Mononuclear cell (primary cell): ENCODE results near the gene INPP5A. TPM values are rescaled to one million over a fixed set of nuclear protein-coding genes. Genes with fewer than 3 reads are reported as not detected.
A peak's percentile ranks its signal among the peaks of the same experiment; 100 is the strongest.
"Not testable (repeated sequence)": the region's sequence is repeated elsewhere in the genome, so short reads cannot be mapped to it uniquely, and the experiment has no call there.

Source experiments
- H3K27me3 ChIP-seq: 2 replicates; pipeline ENCODE4 v1.6.0; 2011; ENCODE audit warnings: low read length, control low read depth; ENCODE audit not compliant: insufficient read depth
- H3K4me1 ChIP-seq: 2 replicates; pipeline ENCODE4 v1.5.1; 2011; ENCODE audit warnings: mild to moderate bottlenecking, low read length, control low read depth; ENCODE audit not compliant: insufficient read depth
- H3K4me3 ChIP-seq: 2 replicates; pipeline ENCODE4 v1.5.1; 2011; ENCODE audit warnings: mild to moderate bottlenecking, low read length, moderate library complexity
- H3K9me3 ChIP-seq: 2 replicates; pipeline ENCODE4 v1.5.1; 2011; ENCODE audit warnings: low read depth, mild to moderate bottlenecking, control low read depth, low read length
- total RNA-seq: library from RNA; depleted of rRNA; stranded (reverse); fragments of >200 nt; gene quantifications from one replicate; pipeline ENCODE4 v1.2.3, GENCODE V29; 2012

INPP5A gene, protein sequence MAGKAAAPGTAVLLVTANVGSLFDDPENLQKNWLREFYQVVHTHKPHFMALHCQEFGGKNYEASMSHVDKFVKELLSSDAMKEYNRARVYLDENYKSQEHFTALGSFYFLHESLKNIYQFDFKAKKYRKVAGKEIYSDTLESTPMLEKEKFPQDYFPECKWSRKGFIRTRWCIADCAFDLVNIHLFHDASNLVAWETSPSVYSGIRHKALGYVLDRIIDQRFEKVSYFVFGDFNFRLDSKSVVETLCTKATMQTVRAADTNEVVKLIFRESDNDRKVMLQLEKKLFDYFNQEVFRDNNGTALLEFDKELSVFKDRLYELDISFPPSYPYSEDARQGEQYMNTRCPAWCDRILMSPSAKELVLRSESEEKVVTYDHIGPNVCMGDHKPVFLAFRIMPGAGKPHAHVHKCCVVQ
- total RNA-seq, result 18.6 TPM

DNA sequence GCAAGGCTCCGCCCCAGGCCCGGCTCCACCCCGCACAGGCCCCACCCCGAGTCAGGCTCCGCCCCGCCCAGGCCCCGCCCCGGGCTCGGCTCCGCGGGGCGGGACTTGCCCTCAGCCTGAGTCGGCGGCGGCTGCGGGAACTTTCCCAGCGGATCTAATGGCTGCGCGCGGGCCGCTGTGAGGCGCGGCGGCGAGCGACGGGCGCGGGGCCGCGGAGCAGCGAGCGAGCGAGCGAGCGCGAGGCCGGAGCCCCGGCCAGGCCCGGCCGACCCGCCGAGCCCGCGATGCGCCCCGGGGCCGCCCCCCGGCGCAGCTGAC, at the start of gene INPP5A:
Gene INPP5A, plus strand, starts transcription at position 104 of the 318 bp plus-strand sequence. CDS start 310 bp downstream, outside the sequence.
- Histone ChIP-seq H3K4me3 (peak within 1 kb of the TSS; percentile 59), H3K9me3 (no peaks in the 10 kb centered on the region), H3K27me3 (no peaks in the 10 kb centered on the region), H3K4me1 (peaks cover 61% of the 10 kb centered on the region)

DNA sequence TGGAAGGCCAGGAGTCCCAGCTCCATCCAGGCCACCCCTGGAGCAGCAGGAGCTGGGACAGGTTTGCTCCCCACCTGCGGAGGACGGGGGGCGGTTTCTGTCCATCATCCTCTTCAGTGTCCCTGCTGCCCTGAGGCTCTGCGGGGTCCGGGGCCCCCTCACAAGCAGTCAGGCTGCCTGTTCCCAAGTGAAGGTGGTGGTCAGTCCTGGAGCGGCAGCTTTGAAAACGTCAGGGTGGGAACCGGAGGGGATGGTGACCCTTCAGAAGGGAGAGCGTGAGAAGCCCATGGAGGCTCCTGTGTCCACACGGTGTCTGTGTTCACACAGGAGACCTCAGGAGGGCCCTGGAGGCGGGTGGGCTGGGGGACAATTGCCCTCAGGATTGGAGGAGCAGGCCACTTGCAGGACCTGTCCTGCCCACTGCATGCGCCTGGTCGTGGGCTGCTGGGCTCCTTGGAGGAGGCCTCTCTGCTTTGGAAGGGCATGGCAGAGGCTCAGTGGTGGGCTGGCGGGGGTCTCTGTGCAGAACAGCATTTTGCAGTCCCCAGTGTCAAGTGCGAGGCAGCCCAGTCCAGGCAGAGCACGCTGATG, 49.3 kb upstream of the INPP5A start:
- no peaks in the 10 kb centered on the region for H3K27me3 ChIP-seq
- no peak overlapping the region for H3K4me3 ChIP-seq
- H3K9me3 ChIP-seq, result no peaks in the 10 kb centered on the region
- H3K4me1 ChIP-seq, result no peaks in the 10 kb centered on the region

DNA sequence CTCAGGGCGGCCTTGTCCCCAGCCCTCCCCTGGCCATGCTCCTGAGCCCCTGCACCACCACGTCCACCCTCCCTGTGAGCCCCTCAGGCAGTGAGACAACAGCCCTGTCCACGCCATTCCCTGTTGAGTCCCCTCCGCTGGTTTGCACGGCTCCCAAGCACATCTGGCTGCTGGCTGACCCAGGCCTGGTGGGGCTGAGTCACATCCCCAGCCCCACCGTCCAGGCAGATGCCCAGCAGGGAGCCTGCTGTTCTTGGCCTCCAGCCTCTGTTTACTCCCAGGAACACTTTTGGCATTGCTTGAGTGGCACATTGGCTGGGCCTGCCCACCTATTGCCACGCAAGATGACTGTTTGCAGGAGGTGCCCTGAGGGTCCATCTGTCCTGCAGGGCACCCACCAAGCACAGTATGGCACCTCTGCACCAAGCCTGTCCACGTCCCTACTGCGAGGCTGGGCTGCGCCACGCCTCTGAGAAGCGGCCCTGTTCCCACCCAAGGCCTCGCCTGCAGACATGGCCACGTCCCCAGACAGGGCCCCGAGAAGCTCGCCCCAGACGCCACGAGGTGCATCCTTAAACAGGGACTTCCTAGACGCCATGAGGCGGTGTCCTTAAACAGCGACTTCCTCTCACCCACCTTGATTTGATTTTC, 48.4 kb upstream of the INPP5A start:
- no peaks in the 10 kb centered on the region for H3K4me1 ChIP-seq
- H3K9me3 ChIP-seq, result no peaks in the 10 kb centered on the region
- H3K4me3 ChIP-seq, result no peak overlapping the region

DNA sequence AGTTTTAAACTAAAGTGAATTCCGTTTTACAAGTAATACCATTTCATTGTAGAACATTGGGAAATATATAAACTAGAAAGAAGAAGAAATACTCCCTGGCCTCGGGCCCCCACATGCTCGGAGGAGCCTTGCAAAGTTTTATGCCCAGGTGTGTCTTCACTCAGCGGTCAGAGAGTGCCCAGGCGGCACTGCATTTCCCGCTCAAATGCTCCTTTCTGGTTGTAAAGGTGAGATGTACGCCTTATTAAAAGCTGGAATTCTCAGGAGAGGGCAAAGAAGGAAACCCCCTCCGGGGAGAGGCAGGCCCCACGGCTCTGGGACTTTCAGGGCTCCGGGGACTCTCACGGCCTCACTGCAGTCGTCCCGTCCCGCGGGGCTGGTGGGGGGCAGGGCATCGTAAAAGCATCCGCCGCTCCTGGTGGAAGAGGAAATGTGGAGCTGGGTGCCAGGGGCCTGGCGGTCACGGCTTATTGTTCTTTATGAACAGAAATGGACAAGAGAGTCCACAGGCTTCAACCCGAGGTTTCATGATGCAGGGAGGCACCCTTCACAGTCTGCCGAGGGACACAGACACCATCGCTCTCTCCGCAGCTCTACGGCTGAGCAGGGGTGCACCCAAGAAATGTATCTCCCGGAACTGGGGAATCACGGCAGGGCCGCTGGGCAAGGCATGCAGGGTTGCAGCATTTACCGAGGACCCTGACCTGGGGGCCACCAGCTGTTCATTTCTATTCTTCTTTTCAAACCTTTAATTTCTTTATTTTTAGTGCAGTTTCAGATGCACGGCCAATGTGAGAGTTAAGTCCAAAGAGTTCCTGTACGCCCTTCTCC, 47.7 kb upstream of the INPP5A start:
- no peaks in the 10 kb centered on the region for H3K4me1 ChIP-seq
- H3K4me3 ChIP-seq, result no peak overlapping the region
- H3K27me3 ChIP-seq, result no peaks in the 10 kb centered on the region
- H3K9me3 ChIP-seq, result no peaks in the 10 kb centered on the region

More for the DNA sequence above, 48.4 kb upstream of the INPP5A start:
- H3K27me3 ChIP-seq, result no peaks in the 10 kb centered on the region

DNA sequence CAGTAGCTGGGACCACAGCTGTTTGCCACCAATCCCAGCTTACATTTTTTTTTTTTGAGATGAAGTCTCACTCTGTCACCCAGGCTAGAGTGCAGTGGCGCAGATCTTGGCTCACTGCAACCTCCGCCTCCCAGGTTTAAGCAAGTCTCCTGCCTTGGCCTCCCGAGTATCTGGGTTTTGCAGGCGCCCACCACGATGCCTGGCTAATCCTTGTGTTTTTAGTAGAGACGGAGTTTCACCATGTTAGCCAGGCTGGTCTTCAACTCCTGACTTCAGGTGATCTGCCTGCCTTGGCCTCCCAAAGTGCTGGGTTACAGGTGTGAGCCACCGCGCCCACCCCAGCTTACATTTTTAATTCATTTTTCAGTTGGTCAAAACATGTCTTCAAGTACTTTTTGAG, 46.1 kb upstream of the INPP5A start:
- not testable (repeated sequence) for H3K9me3 ChIP-seq, H3K4me1 ChIP-seq, H3K4me3 ChIP-seq, H3K27me3 ChIP-seq

DNA sequence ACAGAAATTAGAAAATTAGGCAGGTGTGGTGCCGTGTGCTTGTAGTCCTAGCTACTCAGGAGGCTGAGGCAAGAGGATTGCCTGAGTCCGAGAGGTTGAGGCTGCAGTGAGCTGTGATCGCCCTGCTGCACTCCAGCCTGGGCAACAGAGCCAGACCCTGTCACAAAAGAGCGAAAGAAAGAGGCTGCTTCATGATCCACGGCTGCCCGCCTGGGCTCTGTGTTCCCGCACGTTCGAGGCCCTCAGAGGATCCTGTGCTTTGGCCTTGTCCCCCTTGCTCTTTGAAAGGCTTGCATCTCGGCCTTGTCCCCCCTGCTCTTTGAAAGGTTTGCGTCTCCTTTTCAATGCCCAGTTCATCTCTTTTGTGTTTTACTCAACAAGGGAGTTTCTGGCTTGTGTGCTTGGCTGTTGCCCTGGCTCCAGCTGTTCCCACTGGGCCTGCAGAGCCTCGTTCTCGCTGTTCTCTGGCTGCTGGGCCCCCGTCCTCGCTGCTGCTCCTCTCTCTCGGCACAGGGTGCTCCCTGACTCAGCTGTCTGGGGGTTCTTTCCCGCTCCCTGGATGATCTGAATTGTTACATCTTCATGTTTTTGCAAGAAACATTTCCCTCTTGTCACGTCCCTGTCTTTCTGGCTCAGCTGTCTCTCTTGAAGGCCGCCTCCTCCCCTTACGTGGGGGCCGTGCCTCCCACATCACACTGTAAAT, 45.1 kb upstream of the INPP5A start:
- H3K9me3 ChIP-seq, result no peaks in the 10 kb centered on the region

DNA sequence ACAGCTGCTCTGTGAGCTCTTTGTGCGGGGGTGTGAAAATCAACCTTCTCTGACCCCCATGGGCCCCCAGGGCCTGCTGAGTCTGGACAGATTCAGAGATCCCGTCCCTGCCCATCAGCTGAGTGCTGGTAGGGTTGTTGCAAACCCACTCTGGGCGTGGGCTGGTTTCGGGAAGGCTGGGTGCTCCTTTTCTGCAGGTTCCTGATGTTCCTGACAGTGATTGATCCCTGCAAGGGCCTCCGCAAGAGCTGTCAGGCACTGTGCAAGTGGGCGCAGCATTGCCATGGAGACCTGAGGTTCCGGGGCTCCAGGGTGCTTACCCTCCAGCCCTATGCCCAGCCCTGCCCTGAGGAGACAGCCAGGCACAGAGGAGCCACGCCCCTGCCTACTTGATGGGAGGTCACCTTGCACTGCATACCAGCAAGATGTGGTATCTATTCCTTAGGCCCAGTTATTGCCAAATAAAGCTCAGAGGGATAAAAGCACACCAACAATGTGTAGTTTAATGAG, 44.3 kb upstream of the INPP5A start:
- Histone ChIP-seq H3K4me3 (no peak overlapping the region), H3K27me3 (no peaks in the 10 kb centered on the region), H3K4me1 (peaks cover 11% of the 10 kb centered on the region), H3K9me3 (no peaks in the 10 kb centered on the region)

More for the DNA sequence above, 45.1 kb upstream of the INPP5A start:
- Histone ChIP-seq H3K4me3 (no peak overlapping the region), H3K27me3 (no peaks in the 10 kb centered on the region), H3K4me1 (peaks cover 5% of the 10 kb centered on the region)

DNA sequence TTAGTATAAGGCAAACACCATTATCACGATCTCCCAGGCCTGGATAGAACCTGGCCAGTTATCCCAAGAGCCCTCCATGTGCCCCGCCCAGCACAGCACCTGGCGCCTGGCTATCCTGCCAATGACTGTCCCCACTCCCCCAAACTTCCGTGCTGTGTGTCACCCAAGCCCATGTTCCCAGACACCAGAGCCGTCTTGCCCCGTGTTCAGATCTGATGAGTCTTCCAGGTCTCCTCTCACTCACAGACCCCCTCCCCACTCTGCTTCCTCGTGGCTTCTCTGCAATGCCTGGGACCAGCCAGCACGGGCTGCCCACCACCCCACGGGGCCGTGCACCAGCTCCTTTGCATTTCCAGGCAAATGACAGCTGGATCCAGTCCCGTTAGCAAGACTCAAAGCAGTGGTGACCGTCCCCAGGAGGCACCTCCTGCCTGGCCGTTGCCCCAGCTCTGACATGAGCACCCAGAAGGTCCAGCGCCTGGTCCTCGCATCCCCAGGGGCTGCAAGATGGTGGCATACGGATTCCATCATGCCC, 43.8 kb upstream of the INPP5A start:
- no peaks in the 10 kb centered on the region for H3K27me3 ChIP-seq
- H3K4me1 ChIP-seq, result peaks cover 11% of the 10 kb centered on the region
- no peaks in the 10 kb centered on the region for H3K9me3 ChIP-seq
- H3K4me3 ChIP-seq, result no peak overlapping the region

DNA sequence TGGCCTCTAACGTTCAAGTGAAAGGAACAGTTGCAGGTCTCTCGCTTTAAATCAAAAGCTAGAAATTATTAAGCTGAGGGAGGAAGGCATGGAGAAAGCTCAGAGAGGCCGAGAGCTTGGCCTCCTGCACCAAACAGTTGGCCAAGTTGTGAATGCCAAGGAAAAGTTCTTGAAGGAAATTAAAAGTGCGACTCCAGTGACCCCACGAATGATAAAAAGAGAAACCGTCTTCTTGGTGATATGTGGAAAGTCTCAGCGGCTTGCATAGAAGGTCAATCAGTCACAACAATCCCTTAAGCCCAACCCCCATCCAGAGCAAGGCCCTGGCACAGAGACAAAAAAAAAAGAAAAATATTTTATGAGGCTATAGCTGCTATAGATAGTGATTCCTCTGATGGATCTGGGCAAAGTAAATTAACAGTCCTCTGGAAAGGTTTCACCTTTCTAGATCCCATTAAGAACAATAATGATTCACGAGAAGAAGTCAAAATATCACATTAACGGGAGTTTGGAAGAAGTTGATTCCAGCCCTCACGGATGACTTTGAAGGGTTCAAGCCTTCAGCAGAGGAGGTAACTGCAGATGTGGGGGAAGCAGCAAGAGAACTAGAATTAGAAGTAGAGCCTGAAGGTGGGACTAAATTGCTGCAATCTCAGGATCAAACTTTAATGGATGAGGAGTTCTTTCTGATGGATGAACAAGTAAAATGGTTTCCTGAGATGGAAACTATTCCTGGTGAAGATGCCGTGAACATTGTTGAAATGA, 42.5 kb upstream of the INPP5A start:
- H3K4me1 ChIP-seq, result peaks cover 11% of the 10 kb centered on the region
- no peak overlapping the region for H3K4me3 ChIP-seq
- no peaks in the 10 kb centered on the region for H3K9me3 ChIP-seq
- H3K27me3 ChIP-seq, result no peaks in the 10 kb centered on the region

DNA sequence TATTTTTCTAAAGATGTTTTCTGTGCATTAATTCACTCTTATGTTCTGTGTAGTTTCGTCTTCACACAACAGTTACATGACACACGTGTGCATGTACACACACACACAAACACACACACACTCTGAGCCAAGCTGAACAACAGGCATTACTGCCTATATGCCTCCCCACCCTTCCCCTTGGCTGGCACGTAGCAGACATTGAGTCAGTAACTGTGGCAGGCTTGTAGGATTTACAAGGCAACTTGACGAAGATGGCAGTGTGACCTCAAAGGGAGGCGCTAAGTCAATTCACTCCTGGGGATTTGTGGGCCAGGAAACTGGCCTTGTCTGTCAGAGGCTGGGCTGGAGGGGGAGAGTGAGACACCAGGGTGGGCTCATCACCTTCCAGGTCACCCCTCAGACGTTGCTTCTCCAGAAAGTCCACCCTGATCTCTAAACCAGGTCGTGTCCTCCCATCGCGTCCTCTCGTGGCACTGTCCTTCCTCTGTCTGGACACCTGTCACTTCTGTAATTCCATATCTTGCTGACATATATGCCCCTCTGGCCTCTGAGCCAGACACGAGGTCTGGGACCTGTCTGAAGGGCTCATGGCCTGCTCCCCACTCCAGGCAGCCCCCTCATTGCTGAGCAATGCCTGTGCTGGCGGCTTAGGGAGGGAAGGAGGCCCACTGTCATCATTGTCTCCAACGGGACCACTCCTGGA, 41.1 kb upstream of the INPP5A start:
- Histone ChIP-seq H3K4me1 (peaks cover 11% of the 10 kb centered on the region), H3K27me3 (no peaks in the 10 kb centered on the region), H3K4me3 (no peak overlapping the region), H3K9me3 (no peaks in the 10 kb centered on the region)

DNA sequence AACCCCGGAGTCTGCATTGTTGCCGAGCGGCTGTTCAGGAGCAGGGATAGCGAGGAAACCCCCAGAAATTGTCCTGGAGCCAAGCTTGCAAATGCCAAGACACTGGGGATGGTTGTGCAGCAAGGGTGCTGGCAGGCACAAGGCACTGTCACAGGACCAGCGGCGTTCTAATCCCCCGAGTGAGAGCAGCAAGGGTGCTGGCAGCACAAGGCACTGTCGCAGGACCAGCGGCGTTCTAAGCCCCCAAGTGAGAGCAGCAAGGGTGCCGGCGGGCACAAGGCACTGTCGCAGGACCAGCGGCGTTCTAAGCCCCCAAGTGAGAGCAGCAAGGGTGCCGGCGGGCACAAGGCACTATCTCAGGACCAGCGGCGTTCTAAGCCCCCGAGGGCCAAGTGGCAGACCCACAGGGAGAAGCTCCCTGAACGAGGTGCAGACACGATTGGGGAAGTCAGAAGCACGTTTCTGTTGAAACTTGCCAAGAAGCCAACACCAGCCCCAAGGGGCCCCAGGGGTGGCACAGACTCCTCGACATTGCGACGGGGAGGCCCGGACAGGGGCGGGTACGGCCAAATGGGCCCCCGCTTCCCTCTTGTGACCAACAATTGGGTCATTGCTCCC, 40.4 kb upstream of the INPP5A start:
- Histone ChIP-seq H3K4me1 (peaks cover 11% of the 10 kb centered on the region), H3K4me3 (no peak overlapping the region), H3K27me3 (no peaks in the 10 kb centered on the region), H3K9me3 (no peaks in the 10 kb centered on the region)

DNA sequence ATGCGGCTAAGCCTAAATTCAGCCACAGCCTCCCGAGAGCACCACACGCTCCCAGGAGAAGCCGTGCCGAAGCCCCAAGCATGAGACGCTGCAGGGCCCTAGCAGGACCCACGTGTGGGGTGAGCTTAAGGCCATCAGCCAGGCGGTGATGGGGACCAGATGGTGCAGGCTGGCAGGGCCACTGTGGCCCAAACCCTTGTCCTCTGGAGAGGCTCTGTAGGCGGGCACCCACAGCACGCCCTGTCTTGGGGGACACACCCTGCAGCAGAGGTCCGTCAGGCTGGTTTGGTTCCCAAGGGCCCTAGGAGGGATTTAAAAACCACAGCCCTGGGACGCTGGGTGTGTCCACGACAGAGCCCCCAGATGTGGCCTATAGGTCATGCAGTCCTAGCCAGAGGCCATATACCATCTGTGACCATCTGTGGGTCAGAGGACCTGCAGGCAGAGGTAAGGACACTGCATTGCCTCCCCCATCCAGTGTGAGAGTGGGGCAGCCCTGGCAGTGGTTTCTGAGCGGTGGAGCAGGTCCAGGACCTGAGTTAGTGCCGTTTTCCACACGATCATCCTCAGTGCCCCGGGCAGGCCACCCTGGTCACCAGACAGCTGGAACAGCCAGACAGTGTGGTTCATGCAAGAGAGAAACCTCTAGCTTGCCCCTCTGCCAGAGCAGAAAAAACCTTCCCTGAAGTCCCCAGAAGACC, 39.6 kb upstream of the INPP5A start:
- Histone ChIP-seq H3K27me3 (no peaks in the 10 kb centered on the region), H3K4me3 (no peak overlapping the region), H3K9me3 (no peaks in the 10 kb centered on the region), H3K4me1 (peaks cover 11% of the 10 kb centered on the region)
